ENCODE data around the gene GOLPH3.

DNA sequence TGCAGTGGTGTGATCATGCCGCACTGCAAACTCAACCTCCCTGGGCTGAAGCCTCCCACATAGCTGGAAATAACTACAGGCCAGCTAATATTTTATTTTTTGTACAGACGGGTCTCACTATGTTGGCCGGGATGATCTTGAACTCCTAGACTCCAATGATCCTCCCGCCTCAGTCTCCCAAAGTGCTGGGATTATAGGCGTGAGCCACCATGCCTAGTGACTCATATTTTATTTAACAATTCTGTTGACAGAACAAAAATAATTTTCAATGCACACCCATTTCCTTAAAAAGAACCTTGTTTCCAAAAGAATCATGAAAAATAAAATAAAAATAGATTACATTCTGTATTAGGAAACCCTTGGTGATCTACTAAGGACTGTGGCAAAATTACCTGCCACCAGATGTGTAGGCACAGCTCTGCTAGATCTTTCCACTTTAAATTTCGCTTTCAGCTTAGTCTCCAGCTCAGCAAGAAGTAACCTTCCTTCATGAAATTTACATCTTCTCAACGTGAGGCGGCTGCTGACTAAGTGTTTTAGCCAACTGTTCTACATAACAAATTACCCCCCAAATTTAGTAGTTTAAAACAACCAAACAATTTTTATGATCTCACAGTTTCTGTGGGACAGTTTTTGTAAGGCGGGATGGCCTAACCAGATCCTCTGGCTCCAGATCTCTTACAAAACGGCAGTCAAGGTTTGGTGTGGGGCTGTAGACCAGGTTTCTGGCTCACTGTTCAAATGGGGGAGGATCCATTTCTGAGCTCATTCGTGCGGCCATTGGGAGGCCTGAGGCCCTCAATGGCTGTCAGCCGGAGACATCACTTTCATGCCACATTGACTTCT is 32.6 kb upstream of the GOLPH3 start:
- TF ChIP-seq EZH2 (IDR thresholded peaks at IDR 0.05; ENCODE audit: low read depth, low read length, severe bottlenecking) = no peak
- TF ChIP-seq GTF2F1 (IDR thresholded peaks at IDR 0.05; ENCODE audit: borderline replicate concordance, low read depth, low read length) = no peak
- no peak for TF ChIP-seq BACH1 (IDR thresholded peaks at IDR 0.05; ENCODE audit: low read length)
- TF ChIP-seq, protein P1, sequence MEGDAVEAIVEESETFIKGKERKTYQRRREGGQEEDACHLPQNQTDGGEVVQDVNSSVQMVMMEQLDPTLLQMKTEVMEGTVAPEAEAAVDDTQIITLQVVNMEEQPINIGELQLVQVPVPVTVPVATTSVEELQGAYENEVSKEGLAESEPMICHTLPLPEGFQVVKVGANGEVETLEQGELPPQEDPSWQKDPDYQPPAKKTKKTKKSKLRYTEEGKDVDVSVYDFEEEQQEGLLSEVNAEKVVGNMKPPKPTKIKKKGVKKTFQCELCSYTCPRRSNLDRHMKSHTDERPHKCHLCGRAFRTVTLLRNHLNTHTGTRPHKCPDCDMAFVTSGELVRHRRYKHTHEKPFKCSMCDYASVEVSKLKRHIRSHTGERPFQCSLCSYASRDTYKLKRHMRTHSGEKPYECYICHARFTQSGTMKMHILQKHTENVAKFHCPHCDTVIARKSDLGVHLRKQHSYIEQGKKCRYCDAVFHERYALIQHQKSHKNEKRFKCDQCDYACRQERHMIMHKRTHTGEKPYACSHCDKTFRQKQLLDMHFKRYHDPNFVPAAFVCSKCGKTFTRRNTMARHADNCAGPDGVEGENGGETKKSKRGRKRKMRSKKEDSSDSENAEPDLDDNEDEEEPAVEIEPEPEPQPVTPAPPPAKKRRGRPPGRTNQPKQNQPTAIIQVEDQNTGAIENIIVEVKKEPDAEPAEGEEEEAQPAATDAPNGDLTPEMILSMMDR (IDR thresholded peaks at IDR 0.05; ENCODE audit: control extremely low read depth in 1 of 3, insufficient read depth in 1 of 3, low read depth in 1 of 3, low read length in 3 of 3) = no peak
- TF ChIP-seq SIN3A (conservative IDR thresholded peaks at IDR 0.05 in 1 of 2, IDR thresholded peaks at IDR 0.05 in 1 of 2; ENCODE audit: low read depth in 1 of 2, low read length in 2 of 2) = no peak
- no peak for TF ChIP-seq RXRA (IDR thresholded peaks at IDR 0.05; ENCODE audit: insufficient read depth, low read depth, low read length)

Measured in H1 (cell line).